Measurements from ENCODE around the gene FAM187B.

The FAM187B gene

GRCh38 chr19:35228177-35228930 is at the start of gene FAM187B:
Gene FAM187B, minus strand, starts transcription at chr19:35228739. Its CDS starts 59 bp downstream, at chr19:35228680.
- no peak within 1 kb of the TSS for H3K4me2 ChIP-seq
- H3K4me1 ChIP-seq = peaks cover 29% of the 10 kb centered on the region
- H3K27ac ChIP-seq = no peak within 1 kb of the TSS
- 0 out of 2 replicates have a peak, but pooled peaks cover 2% of the 10 kb centered on the region for H3K9me3 ChIP-seq
- H3K27me3 ChIP-seq = no peaks in the 10 kb centered on the region
- H3K36me3 ChIP-seq = no peaks in the 10 kb centered on the region
- H3K4me3 ChIP-seq = no peak within 1 kb of the TSS
- no peaks in the 10 kb centered on the region for H4K20me1 ChIP-seq
- no peak for TF ChIP-seq Cebpa-rat (IDR thresholded peaks at IDR 0.05)
- H3K9ac ChIP-seq = no peak within 1 kb of the TSS

GRCh38 chr19:35276706-35277281 is 48.3 kb upstream of the FAM187B start:
- no peak for TF ChIP-seq Cebpa-rat (IDR thresholded peaks at IDR 0.05)
- Histone ChIP-seq H3K27ac (0 out of 2 replicates have a peak overlapping the region, but pooled peaks have one; percentile 18), H3K36me3 (peaks cover 83% of the 10 kb centered on the region), H3K4me3 (no peak overlapping the region), H3K9me3 (no peaks in the 10 kb centered on the region), H4K20me1 (peaks cover 10% of the 10 kb centered on the region; the same call in 1 of the 2 replicates), H3K4me1 (peaks cover 40% of the 10 kb centered on the region), H3K9ac (no peak overlapping the region), H3K27me3 (no peaks in the 10 kb centered on the region), H3K4me2 (no peak overlapping the region)

GRCh38 chr19:35274323-35274722 is 45.8 kb upstream of the FAM187B start:
- Histone ChIP-seq H3K4me3 (no peak overlapping the region), H4K20me1 (peaks cover 20% of the 10 kb centered on the region; the same call in 1 of the 2 replicates), H3K36me3 (peaks cover 93% of the 10 kb centered on the region), H3K9ac (no peak overlapping the region), H3K9me3 (no peaks in the 10 kb centered on the region), H3K4me2 (no peak overlapping the region), H3K27me3 (no peaks in the 10 kb centered on the region), H3K27ac (no peak overlapping the region), H3K4me1 (peaks cover 36% of the 10 kb centered on the region)
- no peak for TF ChIP-seq Cebpa-rat (IDR thresholded peaks at IDR 0.05)

- Histone ChIP-seq H3K4me2 (no peak overlapping the region), H4K20me1 (peaks cover 20% of the 10 kb centered on the region; the same call in 1 of the 2 replicates), H3K36me3 (peaks cover 88% of the 10 kb centered on the region), H3K27me3 (no peaks in the 10 kb centered on the region), H3K4me1 (peaks cover 36% of the 10 kb centered on the region), H3K4me3 (no peak overlapping the region), H3K9ac (no peak overlapping the region), H3K9me3 (no peaks in the 10 kb centered on the region), H3K27ac (no peak overlapping the region)
- TF ChIP-seq Cebpa-rat (IDR thresholded peaks at IDR 0.05) = no peak
Measured at GRCh38 chr19:35273686-35274259, 45.2 kb upstream of the FAM187B start.

- H3K36me3 ChIP-seq = peaks cover 81% of the 10 kb centered on the region
- peak overlapping the region; percentile 65 for H3K27ac ChIP-seq
- H3K9me3 ChIP-seq = no peaks in the 10 kb centered on the region
- peak overlapping the region; percentile 82 for H3K4me2 ChIP-seq
- H3K4me1 ChIP-seq = peaks cover 36% of the 10 kb centered on the region
- H3K27me3 ChIP-seq = no peaks in the 10 kb centered on the region
- no peak overlapping the region for H3K9ac ChIP-seq
- peaks cover 20% of the 10 kb centered on the region; the same call in 1 of the 2 replicates for H4K20me1 ChIP-seq
- no peak overlapping the region for H3K4me3 ChIP-seq
- TF ChIP-seq Cebpa-rat (IDR thresholded peaks at IDR 0.05) = no peak
Measured at GRCh38 chr19:35272954-35273649, 44.6 kb upstream of the FAM187B start.

GRCh38 chr19:35272122-35272719 is 43.7 kb upstream of the FAM187B start:
- Histone ChIP-seq H3K27me3 (no peaks in the 10 kb centered on the region), H3K9me3 (no peaks in the 10 kb centered on the region), H3K9ac (peak overlapping the region; percentile 41; the same call in 1 of the 2 replicates), H3K4me3 (no peak overlapping the region), H3K4me1 (peaks cover 36% of the 10 kb centered on the region), H3K36me3 (peaks cover 72% of the 10 kb centered on the region), H3K27ac (peak overlapping the region; percentile 65), H4K20me1 (peaks cover 20% of the 10 kb centered on the region; the same call in 1 of the 2 replicates), H3K4me2 (peak overlapping the region; percentile 82)
- no peak for TF ChIP-seq Cebpa-rat (IDR thresholded peaks at IDR 0.05)

GRCh38 chr19:35271546-35271945 is 43.0 kb upstream of the FAM187B start:
- H3K27ac ChIP-seq = peak overlapping the region; percentile 65
- H3K4me1 ChIP-seq = peaks cover 42% of the 10 kb centered on the region
- H3K36me3 ChIP-seq = peaks cover 66% of the 10 kb centered on the region
- peaks cover 20% of the 10 kb centered on the region; the same call in 1 of the 2 replicates for H4K20me1 ChIP-seq
- no peak overlapping the region for H3K4me3 ChIP-seq
- no peaks in the 10 kb centered on the region for H3K9me3 ChIP-seq
- H3K4me2 ChIP-seq = peak overlapping the region; percentile 82
- H3K27me3 ChIP-seq = no peaks in the 10 kb centered on the region
- peak overlapping the region; percentile 41; the same call in 1 of the 2 replicates for H3K9ac ChIP-seq
- no peak for TF ChIP-seq Cebpa-rat (IDR thresholded peaks at IDR 0.05)

GRCh38 chr19:35270381-35270811 is 41.9 kb upstream of the FAM187B start:
- Histone ChIP-seq H3K27ac (no peak overlapping the region), H3K4me2 (peak overlapping the region; percentile 82), H3K9ac (peak overlapping the region; percentile 45; the same call in 1 of the 2 replicates), H4K20me1 (peaks cover 20% of the 10 kb centered on the region; the same call in 1 of the 2 replicates), H3K4me3 (peak overlapping the region; percentile 95; the same call in 1 of the 2 replicates), H3K36me3 (peaks cover 54% of the 10 kb centered on the region), H3K9me3 (no peaks in the 10 kb centered on the region), H3K4me1 (peaks cover 53% of the 10 kb centered on the region), H3K27me3 (no peaks in the 10 kb centered on the region)
- no peak for TF ChIP-seq Cebpa-rat (IDR thresholded peaks at IDR 0.05)
